ENCODE results near the gene HOXA7. TPM values are rescaled to one million over a fixed set of nuclear protein-coding genes. Genes with fewer than 3 reads are reported as not detected.

The HOXA7 gene
- total RNA-seq, 3 donors from 2014 or later = 4.6 to 8.8 (median 6.2) TPM

GRCh38 chr7:27202862-27203134 lies 46.3 kb upstream of the HOXA7 start:
- Histone ChIP-seq H3K36me3 (no peaks in the 10 kb centered on the region), H3K4me3 (no peak overlapping the region), H3K9me3 (no peaks in the 10 kb centered on the region), H3K4me1 (peaks cover 9 to 11% of the 10 kb centered on the region in 2 donors), H3K27ac (no peak overlapping the region), H3K27me3 (peaks cover 22 to 97% of the 10 kb centered on the region in 2 donors)
- no peak for DNase-seq (ENCODE audit: low spot score in 2 of 2)
- TF ChIP-seq POLR2AphosphoS5 (IDR thresholded peaks at IDR 0.05) (no peak), CTCF (IDR thresholded peaks at IDR 0.05) (no peak)
- intact Hi-C loops (cut with DNase I; ENCODE audit: low total_unique reads) = no loop called here

GRCh38 chr7:27202018-27202861 lies 45.8 kb upstream of the HOXA7 start:
- Histone ChIP-seq H3K36me3 (no peaks in the 10 kb centered on the region), H3K27me3 (peaks cover 24 to 97% of the 10 kb centered on the region in 2 donors), H3K27ac (no peak overlapping the region), H3K4me3 (no peak overlapping the region), H3K9me3 (no peaks in the 10 kb centered on the region), H3K4me1 (peaks cover 9 to 11% of the 10 kb centered on the region in 2 donors)
- peak in 1 of 2 donors; percentile 9 for DNase-seq (ENCODE audit: low spot score in 2 of 2)
- TF ChIP-seq POLR2AphosphoS5 (IDR thresholded peaks at IDR 0.05) (no peak), POLR2A (IDR thresholded peaks at IDR 0.05) (no peak), CTCF (IDR thresholded peaks at IDR 0.05) (no peak)
- intact Hi-C loops (cut with DNase I; ENCODE audit: low total_unique reads) = no loop called here

- no peak for DNase-seq (ENCODE audit: low spot score in 2 of 2)
- Histone ChIP-seq H3K4me3 (peak overlapping the region in 2 of 3 donors; percentile 5 to 69), H3K4me1 (peaks cover 9 to 11% of the 10 kb centered on the region in 2 donors), H3K27ac (no peak overlapping the region), H3K27me3 (peaks cover 24 to 97% of the 10 kb centered on the region in 2 donors), H3K36me3 (no peaks in the 10 kb centered on the region), H3K9me3 (no peaks in the 10 kb centered on the region)
- intact Hi-C loops (cut with DNase I; ENCODE audit: low total_unique reads) = no loop called here
- TF ChIP-seq POLR2AphosphoS5 (IDR thresholded peaks at IDR 0.05) = no peak
- TF ChIP-seq POLR2A (IDR thresholded peaks at IDR 0.05) = no peak
- no peak for TF ChIP-seq CTCF (IDR thresholded peaks at IDR 0.05)
Measured at GRCh38 chr7:27201580-27202017, 45.1 kb upstream of the HOXA7 start.

- Histone ChIP-seq H3K4me1 (peaks cover 9 to 11% of the 10 kb centered on the region in 2 donors), H3K36me3 (no peaks in the 10 kb centered on the region), H3K4me3 (peak overlapping the region; percentile 43 to 69 (median 45)), H3K27ac (no peak overlapping the region), H3K27me3 (peaks cover 24 to 97% of the 10 kb centered on the region in 2 donors), H3K9me3 (no peaks in the 10 kb centered on the region)
- intact Hi-C loops (cut with DNase I; ENCODE audit: low total_unique reads) = no loop called here
- no peak for DNase-seq (ENCODE audit: low spot score in 2 of 2)
- no peak for TF ChIP-seq POLR2AphosphoS5 (IDR thresholded peaks at IDR 0.05)
- no peak for TF ChIP-seq POLR2A (IDR thresholded peaks at IDR 0.05)
- TF ChIP-seq CTCF (IDR thresholded peaks at IDR 0.05) = no peak
Measured at GRCh38 chr7:27200761-27201579, 44.5 kb upstream of the HOXA7 start.
